Upper lobe of left lung (tissue), 6 donors: ENCODE measurements around the gene RRAS2. TPM values are rescaled to one million over a fixed set of nuclear protein-coding genes. Genes with fewer than 3 reads are reported as not detected.

ENCODE experiments used
- ATAC-seq, 2 donors: fragments of 200-7000 bp; cut with Tn5 transposase; one replicate each; pipeline ENCODE4 v1.9.1; 2022; ENCODE audit warnings: mild to moderate bottlenecking in 2 of 2, moderate library complexity in 2 of 2; ENCODE audit not compliant: low FRiP score in 2 of 2
- DNase-seq, 2 donors: peaks; one replicate each; pipeline ENCODE4 v3.0.0-alpha.2; 2019 to 2020
- H3K27ac ChIP-seq, 4 donors: fragments of 200-600 bp; sonication (generic); one replicate each; pipeline ENCODE4 v1.5.1; 2016 to 2019
- H3K27me3 ChIP-seq, 4 donors: fragments of 200-600 bp; sonication (generic); one replicate each; pipeline ENCODE4 v1.5.1; 2017 to 2019
- H3K36me3 ChIP-seq, 4 donors: fragments of 200-600 bp; sonication (generic); one replicate each; pipeline ENCODE4 v1.5.1; 2016 to 2019
- H3K4me1 ChIP-seq, 4 donors: fragments of 200-600 bp; sonication (generic); one replicate each; pipeline ENCODE4 v1.5.1; 2018 to 2019
- H3K4me3 ChIP-seq, 4 donors: fragments of 200-600 bp; sonication (generic); one replicate each; pipeline ENCODE4 v1.5.1; 2017 to 2019; ENCODE audit warnings: mild to moderate bottlenecking in 2 of 4, moderate library complexity in 1 of 4
- H3K9me3 ChIP-seq, 4 donors: fragments of 200-600 bp; sonication (generic); one replicate each; pipeline ENCODE4 v1.5.1; 2018 to 2019
- EP300 ChIP-seq, 4 donors: sonication (generic); formaldehyde crosslinking; IDR thresholded peaks; one replicate each; pipeline ENCODE4 v1.5.1; 2017; ENCODE audit warnings: antibody characterized with exemption in 4 of 4, control low read depth in 2 of 4
- POLR2A ChIP-seq, 4 donors: fragments of 450-650 bp; IDR thresholded peaks; one replicate each; pipeline ENCODE4 v1.5.1; 2016 to 2017; ENCODE audit warnings: antibody characterized with exemption in 4 of 4, mild to moderate bottlenecking in 2 of 4
- POLR2AphosphoS5 ChIP-seq, 2 donors: sonication (generic); formaldehyde crosslinking; IDR thresholded peaks; one replicate each; pipeline ENCODE4 v1.5.1; 2017; ENCODE audit warnings: antibody characterized with exemption in 2 of 2
- WGBS, 2 donors: methylation state at CpG; one replicate each; pipeline ENCODE4 v1.1.5; 2017 to 2018; 5-methylcytosine and 5-hydroxymethylcytosine counted together
- total RNA-seq, 6 donors: library from RNA; depleted of rRNA in 4 of 6; stranded (reverse); fragments of >200 nt in 4 of 6; gene quantifications; one replicate each; pipeline versions ENCODE4 v1.1.0 to v1.2.1, GENCODE V29; 2016 to 2021
- TF ChIP-seq, protein P1 (sequence below), 6 experiments: fragments of 450-650 bp in 4 of 6; fragments of 200-600 bp in 2 of 6; sonication (generic) in 2 of 6; IDR thresholded peaks; one replicate each; pipeline ENCODE4 v1.5.1; 2016 to 2019; ENCODE audit warnings: antibody characterized with exemption in 6 of 6
- donor health status: DM: no; HTN: no; CAD: no; lungs with moderate emphysema.
- donor health status: DM: no; HTN: yes; CAD: no; lungs with severe emphysema.

The RRAS2 gene
- total RNA-seq, 6 donors from 2014 or later, result 23.0 to 70.4 (median 40.2) TPM

DNA sequence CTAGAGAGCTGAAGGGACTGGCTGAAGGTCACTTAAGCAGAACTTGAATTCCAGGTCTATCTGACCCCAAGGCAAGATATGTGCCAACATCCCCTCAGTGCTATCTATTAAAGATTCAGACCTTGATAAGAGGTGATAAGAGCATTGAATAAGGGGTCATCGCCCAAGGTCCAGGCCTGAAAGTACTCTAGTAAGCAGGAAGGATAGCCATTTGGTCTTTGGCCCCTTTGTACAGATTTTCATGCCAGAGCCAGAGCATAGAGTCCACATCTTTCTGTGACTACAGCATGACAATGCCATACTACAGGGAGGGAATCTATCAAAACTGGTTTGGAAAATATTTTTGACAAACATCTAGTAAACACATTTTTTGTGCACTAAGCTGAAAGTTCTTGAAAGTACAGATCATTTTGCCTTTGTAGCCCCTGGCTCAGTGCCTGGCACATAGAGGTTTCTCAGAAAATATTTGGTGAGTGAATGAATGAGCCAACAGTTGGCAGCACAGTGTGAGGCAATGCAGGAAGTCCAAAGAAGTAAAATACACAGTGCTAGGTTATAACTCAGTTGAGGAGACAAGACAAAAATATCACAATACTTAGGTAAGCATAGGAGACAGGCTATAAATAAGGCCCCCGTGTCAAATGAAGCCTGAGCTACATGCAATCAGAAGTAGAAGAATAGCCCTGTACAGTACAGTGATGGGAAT, 15.1 kb upstream of the RRAS2 start:
- no peaks in the 10 kb centered on the region for H3K9me3 ChIP-seq
- 57 to 63% methylated on average over 2 of the region's 2 CpGs for WGBS, 2 donors
- H3K36me3 ChIP-seq, result no peaks in the 10 kb centered on the region
- ATAC-seq, result peak; percentile 40 to 55
- no peaks in the 10 kb centered on the region for H3K27me3 ChIP-seq
- TF ChIP-seq EP300 (IDR thresholded peaks at IDR 0.05) (no peak), POLR2A (IDR thresholded peaks at IDR 0.05) (no peak), POLR2AphosphoS5 (IDR thresholded peaks at IDR 0.05) (no peak)
- TF ChIP-seq, protein P1, sequence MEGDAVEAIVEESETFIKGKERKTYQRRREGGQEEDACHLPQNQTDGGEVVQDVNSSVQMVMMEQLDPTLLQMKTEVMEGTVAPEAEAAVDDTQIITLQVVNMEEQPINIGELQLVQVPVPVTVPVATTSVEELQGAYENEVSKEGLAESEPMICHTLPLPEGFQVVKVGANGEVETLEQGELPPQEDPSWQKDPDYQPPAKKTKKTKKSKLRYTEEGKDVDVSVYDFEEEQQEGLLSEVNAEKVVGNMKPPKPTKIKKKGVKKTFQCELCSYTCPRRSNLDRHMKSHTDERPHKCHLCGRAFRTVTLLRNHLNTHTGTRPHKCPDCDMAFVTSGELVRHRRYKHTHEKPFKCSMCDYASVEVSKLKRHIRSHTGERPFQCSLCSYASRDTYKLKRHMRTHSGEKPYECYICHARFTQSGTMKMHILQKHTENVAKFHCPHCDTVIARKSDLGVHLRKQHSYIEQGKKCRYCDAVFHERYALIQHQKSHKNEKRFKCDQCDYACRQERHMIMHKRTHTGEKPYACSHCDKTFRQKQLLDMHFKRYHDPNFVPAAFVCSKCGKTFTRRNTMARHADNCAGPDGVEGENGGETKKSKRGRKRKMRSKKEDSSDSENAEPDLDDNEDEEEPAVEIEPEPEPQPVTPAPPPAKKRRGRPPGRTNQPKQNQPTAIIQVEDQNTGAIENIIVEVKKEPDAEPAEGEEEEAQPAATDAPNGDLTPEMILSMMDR (IDR thresholded peaks at IDR 0.05), result no peak
- peak in 1 of 2 donors; percentile 40 for DNase-seq
- H3K4me1 ChIP-seq, result peaks cover 0 to 6% (median 0%) of the 10 kb centered on the region in 4 donors
- H3K4me3 ChIP-seq, result no peak overlapping the region
- peak overlapping the region in 1 of 4 donors; percentile 5 for H3K27ac ChIP-seq

DNA sequence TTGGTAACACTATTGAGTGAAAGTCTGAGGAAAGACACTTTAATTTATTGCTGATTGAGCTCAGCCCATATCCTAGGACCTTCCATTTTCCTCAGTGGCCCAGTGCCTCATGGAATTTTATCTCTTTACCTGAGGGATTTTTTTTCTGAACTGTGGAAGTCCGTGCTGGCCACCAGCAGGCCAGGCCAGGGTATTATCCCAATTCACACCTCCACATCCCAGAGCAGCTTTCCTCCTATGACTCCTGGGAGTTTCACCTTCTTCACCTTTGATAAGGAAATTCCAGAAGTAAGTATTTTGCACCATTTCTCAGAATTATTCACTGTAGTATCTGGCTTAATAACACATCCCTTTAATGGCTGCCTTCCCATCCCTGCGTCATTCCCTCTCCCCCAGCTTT, 13.0 kb upstream of the RRAS2 start:
- H3K4me3 ChIP-seq, result no peak overlapping the region
- no peak for TF ChIP-seq POLR2AphosphoS5 (IDR thresholded peaks at IDR 0.05)
- TF ChIP-seq POLR2A (IDR thresholded peaks at IDR 0.05), result no peak
- TF ChIP-seq, protein P1 (IDR thresholded peaks at IDR 0.05), result no peak
- TF ChIP-seq EP300 (IDR thresholded peaks at IDR 0.05), result no peak
- no peaks in the 10 kb centered on the region for H3K9me3 ChIP-seq
- peaks cover 0 to 6% (median 0%) of the 10 kb centered on the region in 4 donors for H3K4me1 ChIP-seq
- 98 to 100% methylated on average over 2 of the region's 2 CpGs for WGBS, 2 donors
- ATAC-seq, result no peak
- DNase-seq, result no peak
- H3K27me3 ChIP-seq, result no peaks in the 10 kb centered on the region
- no peak overlapping the region for H3K27ac ChIP-seq
- no peaks in the 10 kb centered on the region for H3K36me3 ChIP-seq

DNA sequence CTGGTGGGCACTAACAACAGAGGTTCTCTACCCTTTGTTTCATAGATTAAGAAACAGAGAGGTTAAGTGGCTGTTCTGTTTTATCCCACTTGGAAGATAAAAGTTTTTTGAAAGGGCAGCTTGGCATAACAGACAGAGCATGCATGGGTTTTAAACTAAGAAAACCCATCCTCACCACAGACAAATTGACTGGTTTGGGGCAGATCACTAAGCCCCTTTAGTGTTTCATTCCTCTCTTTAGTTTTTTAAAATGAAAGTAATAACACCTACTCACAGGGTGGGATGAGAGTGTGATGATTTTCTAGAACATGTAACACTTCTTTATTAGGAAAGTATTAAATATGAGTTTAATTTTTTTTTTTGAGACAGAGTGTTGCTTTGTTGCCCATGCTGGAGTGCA, 12.3 kb upstream of the RRAS2 start:
- Histone ChIP-seq H3K36me3 (no peaks in the 10 kb centered on the region), H3K27me3 (no peaks in the 10 kb centered on the region), H3K4me1 (peaks cover 0 to 6% (median 0%) of the 10 kb centered on the region in 4 donors), H3K4me3 (no peak overlapping the region), H3K27ac (no peak overlapping the region), H3K9me3 (no peaks in the 10 kb centered on the region)
- ATAC-seq (no peak), DNase-seq (no peak)
- TF ChIP-seq POLR2AphosphoS5 (IDR thresholded peaks at IDR 0.05), result no peak
- no peak for TF ChIP-seq POLR2A (IDR thresholded peaks at IDR 0.05)
- TF ChIP-seq, protein P1 (IDR thresholded peaks at IDR 0.05), result no peak
- no peak for TF ChIP-seq EP300 (IDR thresholded peaks at IDR 0.05)

DNA sequence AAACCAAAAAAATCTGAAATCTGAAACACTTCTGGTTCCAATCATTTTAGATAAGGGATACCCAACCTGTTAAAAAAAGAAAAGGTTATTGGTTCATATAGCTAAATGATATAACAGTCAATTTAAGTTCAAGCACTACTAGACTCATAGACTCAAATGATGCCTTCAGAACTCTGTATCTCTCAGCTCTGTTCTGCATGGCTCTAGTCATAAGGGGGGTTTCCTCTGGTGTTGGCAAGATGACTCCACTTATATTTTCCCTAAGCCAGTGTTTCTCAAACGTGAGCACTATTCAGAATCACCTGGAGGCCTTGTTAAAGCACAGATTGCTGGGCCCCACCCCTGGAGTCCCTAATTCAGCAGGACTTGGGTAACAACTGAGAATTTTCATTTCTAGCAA, 11.5 kb upstream of the RRAS2 start:
- DNase-seq (no peak), ATAC-seq (no peak)
- Histone ChIP-seq H3K9me3 (no peaks in the 10 kb centered on the region), H3K4me1 (peaks cover 0 to 6% (median 0%) of the 10 kb centered on the region in 4 donors), H3K27me3 (no peaks in the 10 kb centered on the region), H3K4me3 (no peak overlapping the region), H3K36me3 (no peaks in the 10 kb centered on the region), H3K27ac (no peak overlapping the region)
- 36 to 43% methylated on average over 1 of the region's 1 CpG for WGBS, 2 donors
- TF ChIP-seq POLR2A (IDR thresholded peaks at IDR 0.05) (no peak), POLR2AphosphoS5 (IDR thresholded peaks at IDR 0.05) (no peak), EP300 (IDR thresholded peaks at IDR 0.05) (no peak)
- TF ChIP-seq, protein P1 (IDR thresholded peaks at IDR 0.05), result no peak

DNA sequence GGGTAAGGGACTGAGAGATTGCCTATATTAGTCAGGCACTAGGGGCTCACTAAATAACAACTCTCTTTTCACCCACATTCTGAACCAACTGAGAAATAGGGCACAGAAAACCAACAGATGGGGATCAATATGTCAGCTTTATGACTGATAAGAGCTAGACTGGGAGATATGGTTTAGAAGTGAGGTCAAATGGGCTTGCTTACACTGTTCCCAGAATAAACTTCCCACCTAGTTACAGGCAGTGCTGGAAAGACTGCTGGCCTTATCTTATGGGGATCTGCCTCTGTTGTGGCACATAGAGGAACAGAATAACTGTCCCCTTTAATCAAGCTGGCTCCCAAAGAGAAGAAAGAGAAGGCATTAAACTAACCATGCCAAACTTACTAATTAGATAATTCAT, 10.6 kb upstream of the RRAS2 start:
- TF ChIP-seq POLR2A (IDR thresholded peaks at IDR 0.05), result no peak
- TF ChIP-seq, protein P1 (IDR thresholded peaks at IDR 0.05), result no peak
- no peak for TF ChIP-seq EP300 (IDR thresholded peaks at IDR 0.05)
- no peak for TF ChIP-seq POLR2AphosphoS5 (IDR thresholded peaks at IDR 0.05)
- Histone ChIP-seq H3K4me1 (peaks cover 0 to 6% (median 0%) of the 10 kb centered on the region in 4 donors), H3K4me3 (no peak overlapping the region), H3K27me3 (no peaks in the 10 kb centered on the region), H3K36me3 (no peaks in the 10 kb centered on the region), H3K27ac (no peak overlapping the region), H3K9me3 (no peaks in the 10 kb centered on the region)
- DNase-seq (no peak), ATAC-seq (no peak)
